KMS-11 (cell line): ENCODE results near the gene ADAM19.

ENCODE experiments used
- H2AFZ ChIP-seq: fragments of 200-600 bp; sonication (generic); 2 replicates; pipeline ENCODE4 v1.6.1; 2016; ENCODE audit warnings: antibody characterized with exemption, mixed run types, low read depth
- H3K27ac ChIP-seq: fragments of 200-600 bp; sonication (generic); 2 replicates; pipeline ENCODE4 v1.6.1; 2016; ENCODE audit warnings: mild to moderate bottlenecking, mixed run types
- H3K27me3 ChIP-seq: fragments of 200-600 bp; sonication (generic); 2 replicates; pipeline ENCODE4 v1.6.1; 2017; ENCODE audit warnings: mild to moderate bottlenecking, low read depth, mixed run types, moderate library complexity; ENCODE audit not compliant: insufficient read depth
- H3K36me3 ChIP-seq: fragments of 200-600 bp; sonication (generic); 2 replicates; pipeline ENCODE4 v1.6.1; 2017; ENCODE audit warnings: mild to moderate bottlenecking, mixed run types; ENCODE audit not compliant: insufficient read depth
- H3K4me1 ChIP-seq: fragments of 200-600 bp; sonication (generic); 2 replicates; pipeline ENCODE4 v1.6.1; 2016; ENCODE audit warnings: mild to moderate bottlenecking, low read depth, mixed run types; ENCODE audit not compliant: poor library complexity, severe bottlenecking
- H3K4me2 ChIP-seq: fragments of 200-600 bp; sonication (generic); 2 replicates; pipeline ENCODE4 v1.7.0; 2016; ENCODE audit warnings: mild to moderate bottlenecking, mixed run types
- H3K4me3 ChIP-seq: fragments of 200-600 bp; sonication (generic); IDR thresholded peaks from 2 replicates; pipeline ENCODE4 v1.6.1; 2017; ENCODE audit warnings: low read depth, low read length, mixed read lengths; ENCODE audit not compliant: insufficient read depth
- H3K79me2 ChIP-seq: fragments of 200-600 bp; sonication (generic); 2 replicates; pipeline ENCODE4 v1.6.1; 2016; ENCODE audit warnings: low read depth, mixed run types; ENCODE audit not compliant: insufficient read depth
- H3K9ac ChIP-seq: fragments of 200-600 bp; sonication (generic); 2 replicates; pipeline ENCODE4 v1.6.1; 2016; ENCODE audit warnings: mild to moderate bottlenecking, mixed run types
- H4K20me1 ChIP-seq: fragments of 200-600 bp; sonication (generic); 2 replicates; pipeline ENCODE4 v1.6.1; 2016; ENCODE audit warnings: mild to moderate bottlenecking, mixed run types; ENCODE audit not compliant: insufficient read depth
- CTCF ChIP-seq: fragments of 200-600 bp; sonication (generic); conservative IDR thresholded peaks from 2 replicates; pipeline ENCODE4 v1.6.1; 2017; ENCODE audit warnings: low read depth, mild to moderate bottlenecking, antibody characterized with exemption, low read length, moderate library complexity, mixed read lengths

Gene ADAM19

GRCh38 chr5:157486861-157487260, 88.7 kb downstream of the ADAM19 start:
- Histone ChIP-seq H3K27me3 (no peaks in the 10 kb centered on the region), H3K4me2 (no peak overlapping the region), H3K79me2 (no peaks in the 10 kb centered on the region), H3K27ac (no peak overlapping the region), H4K20me1 (no peaks in the 10 kb centered on the region), H3K36me3 (no peaks in the 10 kb centered on the region), H2AFZ (no peak overlapping the region), H3K4me1 (no peaks in the 10 kb centered on the region), H3K9ac (no peak overlapping the region), H3K4me3 (no peak overlapping the region)
- TF ChIP-seq CTCF: no peak

- H3K9ac ChIP-seq: no peak overlapping the region
- no peaks in the 10 kb centered on the region for H3K4me1 ChIP-seq
- no peak overlapping the region for H3K27ac ChIP-seq
- H3K4me3 ChIP-seq: no peak overlapping the region
- TF ChIP-seq CTCF: no peak
- no peaks in the 10 kb centered on the region for H3K36me3 ChIP-seq
- no peaks in the 10 kb centered on the region for H3K27me3 ChIP-seq
- no peak overlapping the region for H3K4me2 ChIP-seq
- no peaks in the 10 kb centered on the region for H4K20me1 ChIP-seq
- no peaks in the 10 kb centered on the region for H3K79me2 ChIP-seq
- no peak overlapping the region for H2AFZ ChIP-seq
Measured at GRCh38 chr5:157486221-157486681, 89.3 kb downstream of the ADAM19 start.

- no peak overlapping the region for H3K27ac ChIP-seq
- H3K36me3 ChIP-seq: no peaks in the 10 kb centered on the region
Measured at GRCh38 chr5:157485811-157486210, 89.8 kb downstream of the ADAM19 start.

DNA sequence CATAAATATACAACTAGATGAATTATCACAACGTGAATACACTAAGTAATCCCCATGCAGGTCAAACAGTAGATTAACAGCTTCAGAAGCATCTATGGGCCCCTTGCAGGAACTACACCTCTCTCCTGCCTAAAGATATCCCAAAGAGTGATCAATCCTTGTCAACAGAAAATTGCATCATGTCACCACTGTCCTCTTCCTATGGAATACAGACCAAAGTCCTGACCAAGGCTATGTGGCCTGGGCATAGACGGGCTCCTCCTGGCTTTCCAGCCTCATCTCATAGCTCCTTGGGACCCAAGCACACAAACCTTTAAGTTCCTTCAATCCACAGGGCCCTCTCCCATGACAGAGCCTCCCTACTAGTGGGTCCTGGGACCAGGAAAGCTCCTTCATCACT, 90.2 kb downstream of the ADAM19 start:
- Histone ChIP-seq H3K4me1 (no peaks in the 10 kb centered on the region), H3K27ac (no peak overlapping the region), H3K79me2 (no peaks in the 10 kb centered on the region), H3K9ac (no peak overlapping the region), H2AFZ (no peak overlapping the region), H3K36me3 (no peaks in the 10 kb centered on the region), H4K20me1 (no peaks in the 10 kb centered on the region), H3K4me2 (no peak overlapping the region), H3K4me3 (no peak overlapping the region), H3K27me3 (no peaks in the 10 kb centered on the region)
- no peak for TF ChIP-seq CTCF

More at GRCh38 chr5:157485811-157486210, 89.8 kb downstream of the ADAM19 start:
- Histone ChIP-seq H3K9ac (no peak overlapping the region), H3K4me3 (no peak overlapping the region), H3K79me2 (no peaks in the 10 kb centered on the region), H3K4me2 (no peak overlapping the region), H3K27me3 (no peaks in the 10 kb centered on the region), H2AFZ (no peak overlapping the region), H3K4me1 (no peaks in the 10 kb centered on the region), H4K20me1 (no peaks in the 10 kb centered on the region)
- TF ChIP-seq CTCF: no peak
